GM12878 (cell line): ENCODE data around the gene LCN9. TPM values are rescaled to one million over a fixed set of nuclear protein-coding genes. Genes with fewer than 3 reads are reported as not detected.
"Not testable (repeated sequence)": the region's sequence is repeated elsewhere in the genome, so short reads cannot be mapped to it uniquely, and the experiment has no call there.

Experiments used
- ATAC-seq: fragments of 200-7000 bp; cut with Tn5 transposase; 3 replicates; pipeline ENCODE4 v1.9.1; 2020; ENCODE audit warnings: mild to moderate bottlenecking, moderate library complexity
- BruUV-seq: library from RNA; stranded (reverse); fragments of 400-500 nt; replicated peaks from 2 replicates; lab custom pipeline; 2021; lab: Mats Ljungman, UMichigan
- CTCF ChIA-PET: fragments of 300-600 bp; sonication (Branson Sonifier 250); formaldehyde crosslinking; extraction: SDS; loops from one replicate; lab custom pipeline; 2021; ENCODE audit warnings: inconsistent platforms; lab: Yijun Ruan, JAX
- POLR2A ChIA-PET: fragments of 350-600 bp; formaldehyde crosslinking; extraction: SDS; loops from one replicate; lab custom pipeline; 2021; ENCODE audit warnings: inconsistent platforms; lab: Charles Lee
- RAD21 ChIA-PET: fragments of 300-600 bp; sonication (Branson Sonifier 250); formaldehyde crosslinking; loops from one replicate; lab custom pipeline; 2023; ENCODE audit warnings: antibody characterized with exemption; ENCODE audit not compliant: unreplicated experiment; lab: Charles Lee
- SMC1A ChIA-PET: fragments of 300-600 bp; sonication (Branson Sonifier 250); formaldehyde crosslinking; loops from one replicate; lab custom pipeline; 2023; ENCODE audit not compliant: unreplicated experiment, uncharacterized antibody; lab: Charles Lee
- DNase-seq: peaks from one replicate; pipeline ENCODE4 v3.0.0-alpha.2; 2011; ENCODE audit warnings: low read depth, low spot score
- FAIRE-seq: peaks from 3 replicates; lab custom pipeline; 2011; peaks lifted over from hg19 to GRCh38; lab: Jason Lieb, UNC
- H2AFZ ChIP-seq: 2 replicates; pipeline ENCODE4 v1.6.0; 2011; ENCODE audit warnings: low read depth, low read length, control low read depth; ENCODE audit not compliant: control insufficient read depth
- H3K27ac ChIP-seq: 2 replicates; pipeline ENCODE4 v1.5.1; 2011; ENCODE audit warnings: control low read depth; ENCODE audit not compliant: control insufficient read depth, insufficient read depth
- H3K27me3 ChIP-seq, 2 experiments: replicated peaks in 1 of 2; 2 replicates each; pipeline versions ENCODE4 v1.6.0 to v1.6.1; 2011; ENCODE audit warnings: low read length in 1 of 2; ENCODE audit not compliant: control insufficient read depth in 2 of 2, insufficient read depth in 2 of 2
- H3K36me3 ChIP-seq, 2 experiments: 2 replicates each; pipeline ENCODE4 v1.5.1; 2011; ENCODE audit warnings: low read length in 1 of 2; ENCODE audit not compliant: control insufficient read depth in 2 of 2, insufficient read depth in 2 of 2
- H3K4me1 ChIP-seq: 2 replicates; pipeline ENCODE4 v1.6.1; 2011; ENCODE audit warnings: mild to moderate bottlenecking, low read length, moderate library complexity, mixed read lengths; ENCODE audit not compliant: control insufficient read depth, insufficient read depth
- H3K4me2 ChIP-seq: 2 replicates; pipeline ENCODE4 v1.6.0; 2011; ENCODE audit warnings: control low read depth; ENCODE audit not compliant: control insufficient read depth, insufficient read depth
- H3K4me3 ChIP-seq: fragments of 200-600 bp; sonication (generic); 2 replicates; pipeline ENCODE4 v1.5.1; 2016
- H3K79me2 ChIP-seq: 2 replicates; pipeline ENCODE4 v1.6.0; 2011; ENCODE audit warnings: low read length; ENCODE audit not compliant: control insufficient read depth, insufficient read depth
- H3K9ac ChIP-seq: 2 replicates; pipeline ENCODE4 v1.8.0; 2011; ENCODE audit warnings: low read length, control low read depth, mixed read lengths; ENCODE audit not compliant: control insufficient read depth, insufficient read depth
- H3K9me3 ChIP-seq: replicated peaks from 3 replicates; pipeline ENCODE4 v1.5.1; 2011; ENCODE audit warnings: mild to moderate bottlenecking, low read length; ENCODE audit not compliant: control insufficient read depth, insufficient read depth
- H4K20me1 ChIP-seq: 2 replicates; pipeline ENCODE4 v1.6.0; 2011; ENCODE audit not compliant: control insufficient read depth, insufficient read depth
- CEBPB ChIP-seq, 2 experiments: fragments of 150-350 bp in 1 of 2; IDR thresholded peaks; 2 replicates each; pipeline ENCODE4 v1.6.1; 2012 to 2014; ENCODE audit warnings: low read depth in 2 of 2, low read length in 2 of 2, borderline replicate concordance in 1 of 2, inconsistent platforms in 1 of 2
- CTCF ChIP-seq, 3 experiments: IDR thresholded peaks in 2 of 3; conservative IDR thresholded peaks in 1 of 3; 2 replicates each; pipeline ENCODE4 v1.5.1; 2011; ENCODE audit warnings: low read depth in 3 of 3, low read length in 3 of 3, mild to moderate bottlenecking in 3 of 3, control low read depth in 2 of 3, moderate library complexity in 2 of 3, inconsistent platforms in 1 of 3, mixed read lengths in 1 of 3; ENCODE audit not compliant: control insufficient read depth in 2 of 3, insufficient read depth in 1 of 3; ENCODE audit errors: extremely low read depth in 1 of 3
- EZH2 ChIP-seq: IDR thresholded peaks from 2 replicates; pipeline ENCODE4 v1.6.1; 2012; ENCODE audit warnings: low read depth, mild to moderate bottlenecking, control low read depth, inconsistent platforms, low read length, borderline replicate concordance; ENCODE audit not compliant: control insufficient read depth
- MLLT1 ChIP-seq: fragments of 450-650 bp; IDR thresholded peaks from 2 replicates; pipeline ENCODE4 v1.6.1; 2016; ENCODE audit warnings: mild to moderate bottlenecking
- RAD21 ChIP-seq: IDR thresholded peaks from 2 replicates; pipeline ENCODE4 v1.6.1; 2011; ENCODE audit warnings: mild to moderate bottlenecking, low read depth, low read length, moderate library complexity; ENCODE audit not compliant: insufficient read depth
- STAT3 ChIP-seq: IDR thresholded peaks from 2 replicates; pipeline ENCODE4 v1.6.1; 2011; ENCODE audit warnings: low read depth, low read length, improper control_type of control experiment
- WGBS: methylation state at CpG from one replicate; pipeline ENCODE4 v1.1.6; 2016; ENCODE audit warnings: low lambda C conversion rate; ENCODE audit not compliant: insufficient replicate concordance, insufficient coverage; ENCODE audit errors: missing lambda C conversion rate; 5-methylcytosine and 5-hydroxymethylcytosine counted together
- in situ Hi-C: fragments of 300-500 bp; cut with MboI; formaldehyde crosslinking; loops from 9 replicates; pipeline ENCODE4 v1.14.3; 2018; ENCODE audit warnings: mixed read lengths
- intact Hi-C: fragments of 100-400 bp; cut with micrococcal nuclease; formaldehyde crosslinking; loops from one replicate; pipeline ENCODE4 v1.14.2; 2022; ENCODE audit not compliant: unreplicated experiment
- polyA plus RNA-seq, 11 experiments: library from polyadenylated mRNA; depleted of rRNA in 4 of 11; unstranded in 6 of 11; stranded (reverse) in 5 of 11; fragments of >200 nt; fragmentation: Nextera tagmentation in 4 of 11; fragmentation: Illumina TruSeq in 1 of 11; extraction: Ambion mirVana in 4 of 11; extraction: Trizol in 1 of 11; gene quantifications; 1 replicate in 1 of 11; 2 replicates in 10 of 11; pipeline versions ENCODE4 v1.2.1 to v1.2.3, GENCODE V29; 2011 to 2016; ENCODE audit warnings: inconsistent platforms in 2 of 11, missing spikeins in 2 of 11, low read depth in 1 of 11
- total RNA-seq, 4 experiments: library from RNA; depleted of rRNA in 3 of 4; stranded (reverse); fragments of >200 nt in 3 of 4; fragmentation: Illumina TruSeq in 1 of 4; extraction: Trizol in 1 of 4; gene quantifications; 2 replicates each; pipeline versions ENCODE4 v1.2.1 to v1.2.3, GENCODE V29; 2013 to 2021

LCN9 gene
- total and polyA plus RNA-seq, 10 of the 15 experiments (the other 5 are each of a cell fraction or from before 2014, with no cell fraction given), result not detected

GRCh38 chr9:135671591-135672041 is 8.5 kb downstream of the LCN9 start (continued):
- no peak for TF ChIP-seq MLLT1
- no peak for TF ChIP-seq RAD21
- no peak for TF ChIP-seq CTCF (IDR thresholded peaks at IDR 0.05 in 2 of 3, conservative IDR thresholded peaks at IDR 0.05 in 1 of 3; ENCODE audit: control insufficient read depth in 2 of 3, extremely low read depth in 1 of 3, insufficient read depth in 1 of 3, low read depth in 3 of 3, low read length in 3 of 3)
- TF ChIP-seq CEBPB (IDR thresholded peaks at IDR 0.05; ENCODE audit: borderline replicate concordance in 1 of 2, low read depth in 2 of 2, low read length in 2 of 2), result no peak
- TF ChIP-seq STAT3, result no peak
- no peak for TF ChIP-seq EZH2

- H3K4me3 ChIP-seq, POLR2A ChIA-PET, H2AFZ ChIP-seq, DNase-seq, in situ Hi-C loops, H3K4me1 ChIP-seq, H3K27me3 ChIP-seq, RAD21 ChIA-PET, H4K20me1 ChIP-seq, H3K36me3 ChIP-seq, FAIRE-seq, H3K27ac ChIP-seq, H3K9ac ChIP-seq, H3K79me2 ChIP-seq, CTCF ChIA-PET, ATAC-seq, H3K9me3 ChIP-seq, BruUV-seq, H3K4me2 ChIP-seq, intact Hi-C loops: not testable (repeated sequence)
- SMC1A ChIA-PET, result interaction anchor here (0.6 kb wide), 1 partner anchor 52 kb away, joined by 3 read pairs; no protein-coding TSS in a partner anchor
- WGBS, result 41% methylated on average over 7 of the region's 7 CpGs
Observed at GRCh38 chr9:135672786-135673185, 9.7 kb downstream of the LCN9 start.
